ENCODE measurements around the gene RAPGEF4.

The RAPGEF4 gene

GRCh38 chr2:172944022-172944793 is 208.6 kb downstream of the RAPGEF4 start:
- POLR2A ChIA-PET (ENCODE audit: low non-redundant PET): no interaction called here
- no peak overlapping the region for H3K27ac ChIP-seq
- TF ChIP-seq, protein P1, sequence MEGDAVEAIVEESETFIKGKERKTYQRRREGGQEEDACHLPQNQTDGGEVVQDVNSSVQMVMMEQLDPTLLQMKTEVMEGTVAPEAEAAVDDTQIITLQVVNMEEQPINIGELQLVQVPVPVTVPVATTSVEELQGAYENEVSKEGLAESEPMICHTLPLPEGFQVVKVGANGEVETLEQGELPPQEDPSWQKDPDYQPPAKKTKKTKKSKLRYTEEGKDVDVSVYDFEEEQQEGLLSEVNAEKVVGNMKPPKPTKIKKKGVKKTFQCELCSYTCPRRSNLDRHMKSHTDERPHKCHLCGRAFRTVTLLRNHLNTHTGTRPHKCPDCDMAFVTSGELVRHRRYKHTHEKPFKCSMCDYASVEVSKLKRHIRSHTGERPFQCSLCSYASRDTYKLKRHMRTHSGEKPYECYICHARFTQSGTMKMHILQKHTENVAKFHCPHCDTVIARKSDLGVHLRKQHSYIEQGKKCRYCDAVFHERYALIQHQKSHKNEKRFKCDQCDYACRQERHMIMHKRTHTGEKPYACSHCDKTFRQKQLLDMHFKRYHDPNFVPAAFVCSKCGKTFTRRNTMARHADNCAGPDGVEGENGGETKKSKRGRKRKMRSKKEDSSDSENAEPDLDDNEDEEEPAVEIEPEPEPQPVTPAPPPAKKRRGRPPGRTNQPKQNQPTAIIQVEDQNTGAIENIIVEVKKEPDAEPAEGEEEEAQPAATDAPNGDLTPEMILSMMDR (conservative IDR thresholded peaks at IDR 0.05; ENCODE audit: low read depth): no peak
- DNase-seq (ENCODE audit: low spot score): no peak
- CTCF ChIA-PET: interaction anchor here (0.5 kb wide), 1 partner anchor 10 kb away, joined by 3 read pairs; no protein-coding TSS in a partner anchor

DNA sequence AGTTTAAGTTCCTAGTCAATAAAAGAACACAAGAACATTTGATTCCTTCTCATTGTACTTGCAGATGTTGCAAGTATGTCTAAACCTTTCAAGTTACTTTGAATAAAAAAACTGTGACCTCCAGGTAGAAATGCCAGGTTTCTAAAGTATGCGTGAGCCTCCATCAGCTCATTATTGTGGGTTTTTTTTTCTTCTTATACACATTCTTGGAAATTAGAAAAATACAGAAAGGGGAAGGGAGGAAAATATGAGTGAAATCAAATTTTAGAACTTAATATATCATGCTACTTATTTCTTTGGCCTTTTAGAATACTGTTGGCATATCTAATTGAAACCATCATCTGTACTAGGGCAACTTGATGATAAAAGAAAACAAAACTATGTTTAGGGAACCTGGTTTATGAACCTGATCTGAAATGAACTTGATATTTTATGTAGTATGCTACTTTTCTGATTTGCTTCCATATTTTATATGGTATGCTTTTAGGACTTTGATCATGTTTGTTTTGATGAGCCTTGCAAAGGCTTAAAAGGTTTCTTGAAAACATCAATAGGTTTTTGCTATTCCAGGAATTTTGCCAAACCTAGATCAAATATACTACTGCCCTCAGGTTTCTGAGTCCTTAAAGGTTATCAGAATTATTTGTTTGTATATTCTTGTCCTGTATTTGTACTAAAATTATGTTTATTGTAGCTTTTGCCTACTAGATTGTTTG is 209.3 kb downstream of the RAPGEF4 start:
- no peak for DNase-seq (ENCODE audit: low spot score)
- ChIA-PET CTCF (interaction anchor here (0.7 kb wide), 3 partner anchors 59 to 1100 kb away, joined by 3 read pairs; no protein-coding TSS in a partner anchor), POLR2A (ENCODE audit: low non-redundant PET) (no interaction called here)

GRCh38 chr2:172945510-172945850 is 209.8 kb downstream of the RAPGEF4 start:
- ChIA-PET POLR2A (ENCODE audit: low non-redundant PET) (no interaction called here), CTCF (interaction anchor here (0.7 kb wide), 4 partner anchors 18 to 1099 kb away, joined by 3 read pairs; no protein-coding TSS in a partner anchor)
- DNase-seq (ENCODE audit: low spot score): no peak
- H3K27ac ChIP-seq: no peak overlapping the region
- TF ChIP-seq, protein P1 (conservative IDR thresholded peaks at IDR 0.05; ENCODE audit: low read depth): no peak

More for the DNA sequence above, 209.3 kb downstream of the RAPGEF4 start:
- TF ChIP-seq, protein P1 (conservative IDR thresholded peaks at IDR 0.05; ENCODE audit: low read depth): no peak
- no peak overlapping the region for H3K27ac ChIP-seq

DNA sequence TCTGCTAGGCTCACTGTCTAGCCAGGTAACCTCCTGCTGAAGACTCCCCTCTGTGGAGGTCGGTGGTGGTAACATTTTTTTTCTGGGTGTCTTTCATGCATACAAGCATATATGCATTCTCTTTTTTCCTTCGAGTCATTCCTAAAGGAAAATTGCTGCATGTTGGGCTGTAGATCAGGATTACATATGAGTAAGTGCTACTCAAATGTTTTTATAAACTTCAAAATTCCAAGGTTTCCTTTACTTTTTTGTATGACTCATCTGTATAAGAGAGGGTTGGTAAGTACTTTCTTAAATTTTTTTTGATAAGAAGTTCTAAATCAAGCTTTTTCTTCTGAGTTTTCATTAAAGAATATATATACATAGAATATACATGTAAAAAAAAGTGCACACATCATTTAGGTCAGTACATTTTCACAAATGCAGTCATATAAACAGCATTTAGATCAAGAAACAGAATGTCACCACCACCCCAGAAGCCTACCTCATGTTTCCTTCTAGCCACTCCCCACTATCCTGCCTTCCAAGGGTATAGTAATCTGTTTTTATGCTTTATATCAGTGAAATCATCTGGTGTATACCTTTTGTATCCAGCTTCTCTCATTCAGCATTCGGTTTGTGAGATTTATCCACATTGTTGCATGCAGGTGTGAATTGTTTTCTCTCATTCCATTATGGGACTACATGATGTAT is 212.0 kb downstream of the RAPGEF4 start:
- TF ChIP-seq, protein P1 (conservative IDR thresholded peaks at IDR 0.05; ENCODE audit: low read depth): no peak
- CTCF ChIA-PET: no interaction called here
- DNase-seq (ENCODE audit: low spot score): no peak
- H3K27ac ChIP-seq: no peak overlapping the region
- POLR2A ChIA-PET (ENCODE audit: low non-redundant PET): no interaction called here

- TF ChIP-seq, protein P1 (conservative IDR thresholded peaks at IDR 0.05; ENCODE audit: low read depth): no peak
- POLR2A ChIA-PET (ENCODE audit: low non-redundant PET): no interaction called here
- CTCF ChIA-PET: no interaction called here
These were observed 213.9 kb downstream of the RAPGEF4 start for GRCh38 chr2:172949522-172949921.

DNA sequence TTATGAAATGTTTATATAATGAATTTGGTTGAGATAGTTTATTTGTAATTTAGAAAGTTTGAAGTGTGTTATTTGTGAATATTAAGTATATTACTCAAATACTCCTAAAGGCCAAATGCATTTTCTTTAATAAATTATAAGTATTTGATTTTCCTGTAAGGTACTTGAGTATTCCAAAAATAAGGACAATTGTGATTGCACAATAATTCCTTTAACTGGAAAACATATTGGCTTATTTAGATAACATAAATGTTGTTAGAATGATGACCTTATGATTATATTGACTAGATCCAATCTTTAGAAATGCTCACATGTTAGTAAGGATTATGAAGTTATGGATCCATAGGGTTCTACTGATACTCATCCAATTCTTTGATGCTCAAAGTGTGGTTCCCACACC is 214.9 kb downstream of the RAPGEF4 start:
- POLR2A ChIA-PET (ENCODE audit: low non-redundant PET): no interaction called here
- DNase-seq (ENCODE audit: low spot score): no peak
- TF ChIP-seq, protein P1 (conservative IDR thresholded peaks at IDR 0.05; ENCODE audit: low read depth): no peak
- H3K27ac ChIP-seq: no peak overlapping the region
- CTCF ChIA-PET: no interaction called here

More at GRCh38 chr2:172949522-172949921, 213.9 kb downstream of the RAPGEF4 start:
- no peak for DNase-seq (ENCODE audit: low spot score)
- H3K27ac ChIP-seq: no peak overlapping the region
